Nucleus accumbens (tissue), 56 donors: ENCODE data around the gene ADAMTS14.

Experiments
- DNase-seq, 56 donors: peaks; one replicate each; lab custom pipeline; 2025; lab: John Stamatoyannopoulos, UW

The ADAMTS14 gene

DNA sequence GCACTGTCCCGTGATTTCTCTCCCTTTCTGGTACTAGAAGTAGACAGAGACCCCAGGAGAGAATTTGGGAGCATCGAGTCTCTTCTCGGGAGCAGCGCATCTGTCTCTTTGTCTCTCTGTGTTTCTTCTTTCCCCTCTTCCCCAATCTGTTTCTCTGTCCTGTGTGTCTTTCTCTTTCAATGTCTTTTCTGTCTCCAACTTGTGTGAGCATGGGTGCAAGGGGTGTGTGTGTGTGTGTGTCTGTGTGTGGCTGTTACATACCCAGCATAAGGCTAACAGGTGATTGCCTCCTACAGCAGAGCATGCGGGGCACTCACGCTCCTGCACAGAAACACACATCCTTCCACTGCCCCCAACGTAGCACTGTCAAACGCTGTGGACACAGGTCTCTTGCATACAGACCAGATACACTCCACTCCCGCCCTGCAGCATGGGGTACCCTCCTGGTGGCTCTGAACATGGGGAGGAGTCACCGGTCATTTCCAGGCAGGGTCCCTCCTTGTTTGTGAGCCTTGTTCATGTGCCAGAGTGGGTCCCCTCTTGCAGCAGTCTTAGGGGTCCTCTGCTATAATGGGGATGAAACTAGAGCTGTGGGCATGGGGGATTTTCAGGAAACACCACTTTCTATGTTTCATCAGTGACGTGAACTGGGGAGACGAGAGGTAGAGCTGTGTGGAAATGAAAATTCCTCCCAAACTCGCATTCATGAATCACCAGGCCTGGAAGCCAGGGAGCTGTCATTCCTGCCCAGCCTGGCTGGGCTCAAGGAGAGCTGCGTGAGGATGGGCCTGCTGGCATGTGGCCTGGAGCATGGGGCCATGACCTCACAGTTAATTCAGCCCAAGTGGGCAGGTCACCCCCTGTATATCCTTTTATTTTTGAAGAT, 980 bp downstream of the ADAMTS14 start:
- peak in 8 of 56 donors; percentile 11 to 52 (median 20) for DNase-seq

DNA sequence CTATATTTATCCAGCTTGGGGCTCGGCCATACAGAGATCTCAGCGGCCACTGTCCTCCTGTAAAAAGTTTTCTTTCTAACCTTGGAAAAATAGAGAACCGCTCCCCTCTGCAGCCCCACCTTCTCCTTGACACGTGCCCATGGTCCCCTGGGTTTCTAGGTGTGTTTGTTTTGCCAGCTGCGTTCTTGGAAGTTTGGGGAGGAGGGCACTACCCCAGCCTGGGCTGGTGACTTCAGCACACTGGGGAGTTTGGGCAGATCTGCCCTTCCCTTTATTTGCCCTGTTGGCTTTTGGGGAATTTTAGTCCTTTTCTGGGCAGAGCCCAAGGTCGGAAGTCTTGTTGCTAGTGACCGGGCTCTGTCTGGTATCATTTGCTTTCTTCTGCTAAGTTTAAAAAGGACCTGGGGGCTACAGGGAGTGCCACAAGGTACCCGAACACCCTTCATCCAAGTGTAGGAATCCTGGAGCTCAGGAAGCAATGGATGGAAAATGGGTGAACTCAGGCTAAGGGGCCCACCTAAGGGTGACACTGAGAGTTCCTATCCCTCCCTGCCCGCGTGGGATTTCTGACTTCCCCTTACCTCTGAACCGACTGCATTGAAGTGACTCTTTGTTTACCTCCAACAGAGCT, 1.7 kb downstream of the ADAMTS14 start:
- DNase-seq = no peak

DNA sequence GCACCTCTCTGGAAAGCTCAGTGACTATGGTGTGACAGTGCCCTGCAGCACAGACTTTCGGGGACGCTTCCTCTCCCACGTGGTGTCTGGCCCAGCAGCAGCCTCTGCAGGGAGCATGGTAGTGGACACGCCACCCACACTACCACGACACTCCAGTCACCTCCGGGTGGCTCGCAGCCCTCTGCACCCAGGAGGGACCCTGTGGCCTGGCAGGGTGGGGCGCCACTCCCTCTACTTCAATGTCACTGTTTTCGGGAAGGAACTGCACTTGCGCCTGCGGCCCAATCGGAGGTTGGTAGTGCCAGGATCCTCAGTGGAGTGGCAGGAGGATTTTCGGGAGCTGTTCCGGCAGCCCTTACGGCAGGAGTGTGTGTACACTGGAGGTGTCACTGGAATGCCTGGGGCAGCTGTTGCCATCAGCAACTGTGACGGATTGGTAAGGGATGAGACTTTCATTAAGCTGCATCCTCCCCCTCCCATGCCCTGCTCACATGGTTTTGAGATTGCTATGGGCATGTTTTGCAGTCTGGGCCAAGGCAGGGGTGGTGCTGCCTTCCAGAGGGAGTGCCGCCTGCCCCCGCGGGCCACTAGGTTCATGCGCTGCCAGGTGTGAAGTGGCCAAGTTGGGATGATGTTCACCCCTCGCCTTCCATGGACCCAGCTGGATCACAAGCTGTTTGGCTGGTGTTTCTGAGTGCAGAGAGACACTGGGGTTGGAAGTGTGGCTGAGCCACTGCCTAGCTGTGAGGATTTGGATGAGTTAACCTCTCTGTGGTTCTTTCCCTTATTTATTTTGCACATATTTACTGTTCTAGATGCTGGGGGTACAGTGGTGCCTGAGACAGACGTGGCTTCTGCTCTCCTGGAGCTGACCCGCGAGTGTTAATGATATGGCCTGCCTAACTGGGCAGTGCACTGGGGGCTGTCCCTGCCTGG, 2.5 kb downstream of the ADAMTS14 start:
- no peak for DNase-seq

DNA sequence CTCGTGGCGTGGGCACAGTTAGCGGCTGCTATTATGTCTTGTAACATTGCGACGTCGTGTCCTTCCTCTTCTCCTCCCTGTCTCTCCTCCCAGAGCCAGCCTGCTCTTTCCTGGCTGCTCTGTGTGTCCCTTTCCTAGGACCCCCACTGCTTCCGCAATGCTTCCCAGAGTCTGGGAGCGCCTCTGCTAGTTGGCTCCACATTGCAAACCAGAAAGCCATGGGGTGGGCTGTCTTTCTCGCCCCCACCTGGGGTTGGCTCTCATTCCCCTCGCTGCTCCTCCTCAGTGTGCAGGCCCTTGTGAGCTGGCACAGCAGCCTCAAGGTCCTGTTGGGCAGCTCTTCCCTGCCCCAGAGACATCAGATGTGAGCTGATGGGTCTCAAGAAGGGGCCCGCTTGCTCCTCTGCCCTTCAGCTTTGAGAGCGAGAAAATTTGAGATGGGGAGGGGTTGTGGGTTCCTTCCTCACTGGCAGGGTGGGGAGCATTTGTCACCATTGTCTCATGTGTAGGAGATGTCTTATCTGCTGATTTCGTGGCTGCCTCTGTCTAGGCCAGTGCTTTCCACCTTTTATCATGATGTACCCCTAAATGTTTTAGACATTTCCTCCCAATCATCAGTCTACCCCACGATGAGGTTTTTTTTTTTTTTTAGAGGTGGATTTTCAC, 3.3 kb downstream of the ADAMTS14 start:
- no peak for DNase-seq

DNA sequence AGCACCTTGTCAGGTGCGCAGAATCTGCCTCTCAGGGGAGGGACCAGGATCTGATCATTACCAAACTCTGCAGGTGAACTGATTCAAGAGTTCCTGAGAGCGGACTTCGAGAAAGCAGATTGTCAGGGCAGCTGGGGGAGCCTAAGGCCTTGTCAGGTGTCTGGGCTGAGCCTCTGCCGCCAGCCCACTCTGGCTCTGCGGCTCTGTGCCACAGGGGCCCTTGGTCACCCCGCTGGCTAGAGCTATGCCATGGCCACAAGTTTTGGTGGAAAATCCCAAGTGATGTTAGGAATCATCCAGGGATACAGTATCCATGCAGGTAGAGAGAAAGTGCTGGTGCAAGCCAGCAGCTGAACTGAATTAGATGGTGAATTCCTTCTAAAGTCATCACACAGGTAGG, 4.2 kb downstream of the ADAMTS14 start:
- no peak for DNase-seq

DNA sequence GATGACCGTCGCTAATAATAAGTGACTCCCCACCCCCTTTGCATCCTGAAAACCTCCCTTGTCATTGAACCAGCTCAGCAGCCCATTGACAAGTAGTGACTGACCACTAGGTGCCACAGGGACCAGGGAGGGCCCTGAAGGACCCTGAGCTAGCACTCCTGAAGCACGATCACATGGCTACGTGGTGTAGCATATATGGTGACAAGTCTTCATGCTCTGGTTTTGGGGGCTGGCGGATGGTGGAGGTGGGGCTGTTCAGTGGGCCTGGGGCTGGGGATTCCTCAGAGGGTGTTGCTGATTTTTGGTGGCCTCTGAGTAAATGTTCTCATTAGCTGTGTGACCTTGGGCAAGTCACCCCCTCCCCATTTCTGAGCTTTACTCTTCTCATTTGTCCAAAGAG, 4.7 kb downstream of the ADAMTS14 start:
- DNase-seq = no peak

DNA sequence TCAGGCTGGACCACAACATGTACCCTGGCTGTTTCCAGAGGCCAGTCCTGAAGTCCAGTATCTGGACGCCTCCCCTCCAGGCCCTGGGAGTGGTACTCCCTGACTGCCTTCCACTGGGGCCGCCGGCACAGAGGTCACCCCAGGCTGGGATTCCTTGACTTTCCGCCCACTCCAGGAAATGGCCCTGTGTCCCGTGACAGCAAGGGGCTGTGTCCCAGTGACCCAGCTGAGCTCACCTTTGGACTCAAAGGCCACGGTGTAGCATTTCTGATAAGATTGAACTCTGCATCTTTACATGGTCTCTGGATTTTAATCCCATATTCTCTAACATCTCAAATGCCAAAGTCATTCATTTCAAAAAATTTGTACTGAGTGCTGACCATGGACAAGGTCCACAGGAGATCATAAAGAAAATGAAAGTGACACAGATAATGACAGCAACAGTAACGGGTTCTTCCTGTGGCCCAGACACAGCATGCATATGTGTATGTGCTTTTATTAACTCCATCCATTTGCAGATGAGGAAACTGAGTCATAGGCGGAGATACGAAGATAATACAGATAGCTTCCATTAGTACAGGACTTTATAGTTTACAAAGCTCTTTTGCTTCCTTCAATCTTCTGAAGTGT, 5.4 kb downstream of the ADAMTS14 start:
- no peak for DNase-seq

DNA sequence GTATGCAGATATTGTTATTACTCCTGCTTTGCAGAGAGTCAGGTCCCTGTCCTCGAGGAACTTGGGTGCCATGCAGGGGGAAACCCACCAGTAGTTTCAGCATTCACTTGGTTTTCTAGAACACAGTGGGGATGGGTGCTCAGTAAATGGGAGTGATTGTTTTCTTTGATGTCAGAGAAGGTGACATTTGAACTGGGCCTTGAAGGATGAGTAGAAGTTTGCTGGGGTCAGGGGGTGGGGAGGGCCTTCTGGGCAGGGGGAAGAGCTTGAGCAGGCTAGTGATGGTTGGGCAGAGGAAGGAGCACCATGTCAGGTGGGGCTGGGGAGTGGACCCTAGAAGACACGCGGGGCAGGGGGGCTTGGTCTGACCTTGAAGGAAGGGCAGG, 5.9 kb downstream of the ADAMTS14 start:
- no peak for DNase-seq

DNA sequence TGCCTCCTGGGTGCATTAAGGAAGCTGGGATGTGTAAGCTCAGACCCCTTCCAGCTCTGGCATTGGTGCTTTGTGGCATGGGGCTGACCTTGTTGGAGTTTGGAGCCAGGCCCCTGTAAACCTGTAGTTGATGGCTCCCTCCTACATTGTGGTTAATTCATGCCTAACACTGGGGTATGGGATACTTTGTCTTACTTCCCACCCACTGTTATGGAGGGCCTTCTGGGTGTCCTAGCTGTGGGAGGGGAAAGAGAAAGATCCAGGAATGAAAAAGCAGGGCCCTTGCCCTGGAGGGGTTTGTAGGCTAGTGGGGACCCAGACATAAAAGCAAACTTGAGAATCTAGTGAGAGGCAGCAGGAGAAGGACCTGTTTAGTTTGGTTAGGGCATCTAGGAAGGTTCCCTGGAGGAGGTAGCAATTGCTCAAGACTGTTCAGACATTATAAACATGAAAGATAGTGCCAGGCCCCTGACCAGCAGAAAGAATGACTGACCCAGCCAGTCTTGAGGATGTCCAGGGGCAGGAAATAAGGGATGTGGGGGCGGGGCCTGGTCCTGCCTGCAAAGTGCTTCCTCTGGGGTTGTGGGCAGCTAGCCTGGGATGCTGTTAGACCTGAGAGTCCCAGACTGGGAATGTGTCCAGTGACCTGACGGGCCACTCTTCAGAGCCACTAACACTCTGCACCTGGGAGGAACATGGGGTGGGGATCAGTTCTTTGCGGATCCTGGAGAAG, 6.6 kb downstream of the ADAMTS14 start:
- DNase-seq = no peak

DNA sequence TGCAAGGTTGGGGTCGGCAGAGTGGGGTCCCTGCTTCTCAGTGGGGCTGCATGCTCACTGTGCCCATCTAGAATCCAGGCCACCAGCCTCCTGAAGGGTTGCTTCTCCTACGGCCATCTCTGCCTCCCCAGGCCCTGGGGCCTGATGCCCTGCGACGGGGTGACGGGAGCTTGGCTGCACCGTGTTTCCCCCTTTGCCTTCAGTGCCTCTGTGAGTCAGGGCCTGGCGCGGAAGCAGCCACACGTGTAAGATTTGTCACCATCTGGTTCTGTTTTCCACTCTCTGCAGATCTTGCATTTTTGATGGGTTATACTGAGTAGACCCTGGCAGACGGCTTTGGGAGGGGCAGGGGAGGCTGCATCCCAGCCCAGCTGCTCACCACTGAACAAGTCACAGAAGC, 7.2 kb downstream of the ADAMTS14 start:
- DNase-seq = no peak

DNA sequence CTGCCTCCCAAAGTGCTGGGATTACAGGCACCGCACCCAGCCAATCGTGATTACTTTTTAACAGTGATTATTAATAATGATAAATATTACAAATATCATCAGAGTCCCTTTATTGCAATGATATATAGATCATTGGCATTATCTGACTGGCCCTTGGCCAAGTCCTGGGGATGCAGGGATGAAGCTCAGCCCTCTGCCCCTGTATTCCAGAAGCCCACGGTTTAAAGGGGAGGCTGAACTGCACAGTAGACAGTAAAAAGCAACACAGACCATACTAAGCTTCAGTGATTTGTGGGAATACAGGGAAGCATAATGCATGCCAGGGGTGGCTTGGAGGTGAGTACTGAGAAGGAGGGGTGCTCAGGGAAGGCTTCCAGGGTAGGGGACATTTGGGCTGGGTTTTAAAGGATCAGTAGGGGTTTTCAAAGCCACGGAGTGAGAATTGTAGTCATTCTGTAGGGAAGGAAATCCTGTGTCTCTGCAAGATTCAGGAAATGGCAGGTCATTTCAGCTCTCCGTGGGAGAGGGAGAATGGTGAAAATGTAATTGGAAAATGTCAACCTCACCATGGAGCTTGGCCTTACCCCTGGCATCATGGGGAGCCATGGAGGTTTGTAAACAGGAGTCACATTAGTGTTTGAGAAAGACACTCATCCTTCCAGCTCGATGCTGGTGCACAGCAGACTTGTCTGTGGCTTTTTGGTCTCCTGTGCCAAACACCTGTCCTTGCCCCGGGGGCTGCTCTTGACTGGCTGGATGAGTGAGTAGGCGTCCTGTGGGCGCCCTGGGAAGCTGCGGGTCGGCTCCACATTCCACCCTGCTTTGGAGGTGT, 8.8 kb downstream of the ADAMTS14 start:
- DNase-seq = no peak

DNA sequence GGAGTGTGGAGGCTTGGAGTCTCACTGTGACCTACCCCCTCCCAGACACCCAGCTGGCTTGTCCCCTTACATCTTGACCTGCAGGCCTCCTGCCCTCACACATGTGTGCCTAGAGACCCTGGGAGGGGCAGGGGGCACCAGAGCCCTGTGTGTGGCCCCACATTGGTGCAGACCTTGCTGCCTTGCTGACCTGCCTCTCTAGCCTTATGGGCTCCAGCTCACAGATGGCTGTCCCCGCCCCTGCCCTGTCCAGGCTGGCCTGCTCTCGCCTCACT, 9.4 kb downstream of the ADAMTS14 start:
- no peak for DNase-seq

DNA sequence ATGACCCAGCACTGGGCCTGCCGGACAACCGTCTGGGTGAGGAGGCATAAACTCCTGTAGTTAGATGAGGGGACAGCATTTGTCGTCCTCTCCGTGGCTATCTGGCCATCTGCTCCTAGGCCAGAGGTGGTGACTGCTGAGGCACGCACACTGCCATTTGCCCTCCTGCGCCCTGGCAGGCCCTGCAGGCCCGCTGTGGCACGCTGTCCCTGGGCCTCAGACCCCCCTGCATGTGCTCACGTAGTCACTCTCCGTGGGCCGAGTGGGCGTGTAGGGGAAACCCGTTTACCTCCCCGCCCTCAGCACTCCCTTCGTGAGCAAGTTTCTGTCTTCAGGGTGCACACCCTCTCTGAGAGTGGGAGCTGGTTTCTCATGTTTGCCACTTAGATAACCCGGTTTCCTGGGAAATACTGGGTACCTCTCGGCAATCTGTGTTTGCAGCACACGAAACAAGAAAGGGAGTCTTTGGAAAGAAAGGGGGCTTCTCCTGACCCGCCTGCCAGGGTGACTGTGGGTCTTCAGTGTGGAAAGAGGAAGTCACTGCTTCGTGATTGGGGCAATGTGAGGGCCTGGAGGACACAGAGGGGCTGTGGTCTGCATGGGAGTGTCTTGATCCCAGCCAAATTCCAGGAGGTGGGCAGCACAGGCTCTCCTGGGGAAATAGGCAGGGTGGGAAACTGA, 10.8 kb downstream of the ADAMTS14 start:
- peak in 7 of 56 donors; percentile 15 to 49 (median 31) for DNase-seq

DNA sequence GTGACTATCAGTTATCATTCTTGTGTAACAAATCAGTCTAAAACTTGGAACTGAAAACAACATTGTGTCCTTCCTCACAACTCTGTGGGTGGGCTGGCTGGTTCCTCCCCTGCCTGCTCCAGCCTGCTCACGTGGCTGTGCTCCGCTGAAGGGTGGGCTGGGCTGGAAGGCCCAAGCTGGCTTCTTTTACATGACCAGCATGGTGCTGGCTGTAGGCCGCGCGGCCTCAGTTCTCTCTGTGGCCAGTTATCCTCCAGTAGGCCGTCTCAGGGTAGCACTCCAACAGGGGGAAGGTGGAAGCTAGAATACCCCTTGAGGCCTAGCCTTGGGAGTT, 11.3 kb downstream of the ADAMTS14 start:
- DNase-seq = no peak

DNA sequence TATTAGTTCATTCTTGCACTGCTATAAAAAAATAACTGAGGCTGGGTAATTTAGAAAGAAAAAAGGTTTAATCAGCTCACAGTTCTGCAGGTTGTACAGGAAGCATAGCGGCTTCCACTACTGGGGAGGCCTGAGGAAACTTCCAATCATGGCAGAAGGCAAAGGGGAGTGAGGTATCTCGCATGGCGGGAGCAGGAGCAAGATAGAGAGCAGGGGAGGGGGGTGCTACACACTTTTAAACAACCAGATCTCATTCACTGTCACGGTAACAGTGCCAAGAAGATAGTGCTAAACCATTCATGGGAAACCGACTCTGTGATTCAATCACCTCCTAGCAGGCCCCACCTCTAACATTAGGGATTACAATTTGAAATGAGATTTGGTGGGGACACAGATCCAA, 11.6 kb downstream of the ADAMTS14 start:
- no peak for DNase-seq

DNA sequence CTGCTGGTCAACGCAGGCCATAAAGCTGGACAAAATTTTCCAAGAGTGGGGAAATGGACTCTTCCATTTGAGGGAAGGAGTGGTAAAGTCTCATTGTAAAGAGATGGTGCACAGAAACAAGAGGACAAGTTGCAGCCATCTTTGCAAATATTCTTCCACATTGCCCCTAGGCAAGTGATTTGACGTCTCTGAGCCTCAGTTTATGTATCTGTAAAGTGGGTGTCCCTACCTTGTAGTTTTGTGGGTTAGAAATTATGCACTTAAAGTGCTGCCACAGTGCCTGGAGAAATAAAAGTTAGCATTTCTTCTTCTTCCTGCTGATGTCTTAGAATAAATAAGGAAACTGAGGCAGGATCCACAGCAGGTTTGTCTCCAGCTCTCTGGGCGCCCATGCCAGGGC, 12.1 kb downstream of the ADAMTS14 start:
- DNase-seq = no peak

DNA sequence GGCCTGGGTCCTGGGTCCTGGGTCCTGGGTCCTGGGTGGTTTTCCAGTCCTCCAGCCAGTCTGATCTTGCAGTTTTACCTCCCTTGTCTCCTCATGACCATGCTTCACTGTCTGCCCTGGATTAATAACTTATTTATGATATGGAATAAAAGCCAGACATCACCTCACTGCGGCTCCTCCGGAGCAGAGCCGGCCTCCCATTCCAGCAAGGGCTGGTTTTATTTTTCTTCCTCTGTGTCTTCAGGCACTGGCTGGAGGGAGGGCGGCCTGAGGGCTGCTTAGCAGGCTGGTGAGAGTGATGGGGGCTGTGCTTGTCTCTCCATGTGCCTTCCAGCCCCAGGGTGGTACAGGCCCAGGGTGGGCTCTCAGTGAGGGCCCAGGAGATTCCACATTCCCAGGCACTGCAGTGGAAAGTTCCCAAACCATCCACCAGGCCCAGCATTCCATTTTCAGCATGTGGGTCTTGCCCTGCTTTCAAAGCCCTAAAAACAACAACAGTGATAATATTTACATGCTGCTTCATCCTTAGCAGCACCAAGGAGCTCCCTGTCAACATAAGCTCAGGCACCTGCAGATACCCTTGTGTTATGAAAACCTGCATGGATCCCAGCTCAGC, 12.6 kb downstream of the ADAMTS14 start:
- DNase-seq = no peak

DNA sequence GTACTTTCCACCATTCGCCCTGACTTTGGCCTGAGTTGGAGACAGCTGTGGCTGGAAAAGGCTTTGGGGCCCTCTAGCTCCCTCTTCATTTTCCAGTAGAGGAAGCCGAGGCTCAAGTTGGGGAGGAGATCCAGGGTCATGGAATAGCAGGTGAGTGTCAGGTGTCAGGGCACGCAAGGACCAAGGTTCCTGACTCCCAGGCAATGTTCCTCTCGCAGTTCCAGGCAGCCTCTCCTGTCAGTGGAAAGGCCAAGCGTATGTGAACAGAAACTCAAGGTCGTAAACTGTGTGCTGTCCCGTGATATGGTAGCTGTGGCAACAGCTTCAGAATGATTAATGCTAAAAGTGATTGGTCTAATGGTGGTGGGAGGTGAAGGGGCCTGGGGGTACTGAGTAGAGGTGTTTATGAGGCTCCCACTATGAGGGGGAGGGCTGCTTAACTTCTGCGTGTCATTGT, 13.2 kb downstream of the ADAMTS14 start:
- no peak for DNase-seq
